ENCODE data around the gene SLC25A31.

Gene SLC25A31

DNA sequence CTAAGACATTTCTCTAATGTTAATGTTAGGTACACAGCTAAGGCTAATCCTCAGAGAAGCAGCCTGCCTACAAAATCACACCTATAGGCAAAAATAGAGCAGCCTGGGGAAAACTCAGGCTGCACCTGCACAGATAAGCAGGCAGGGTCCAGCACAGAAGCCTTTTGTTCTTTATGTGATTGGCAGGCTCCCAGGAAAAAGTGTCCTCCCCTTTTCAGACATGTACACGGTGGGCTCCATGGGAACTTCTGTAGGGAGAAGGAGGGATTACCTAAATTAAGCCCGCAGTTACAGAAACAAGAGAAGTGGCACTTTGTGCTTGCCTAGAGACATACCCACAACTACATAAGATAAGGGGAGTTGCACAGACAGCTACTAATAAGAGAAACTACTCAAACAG is 47.9 kb downstream of the SLC25A31 start:
- DNase-seq, result no peak

DNA sequence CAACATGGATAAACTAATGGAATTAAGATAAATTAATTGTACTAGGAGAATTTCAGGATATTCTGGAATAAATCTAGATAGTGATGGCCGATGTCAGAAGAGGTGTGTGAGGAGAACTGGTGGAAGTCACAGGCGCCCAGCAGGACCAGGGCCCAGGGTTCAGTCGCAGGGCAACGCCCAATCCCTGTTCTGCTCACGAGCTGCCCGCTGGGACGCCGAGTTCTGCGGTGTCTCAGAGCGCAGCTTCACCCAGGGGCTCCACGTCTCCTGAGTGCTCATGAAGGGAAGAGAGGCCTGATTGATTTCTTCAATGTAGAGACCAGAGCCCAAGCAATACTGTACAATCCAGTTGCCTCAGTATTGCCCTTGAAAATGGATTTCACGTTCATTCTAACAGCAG is 50.4 kb downstream of the SLC25A31 start:
- DNase-seq, result no peak

DNA sequence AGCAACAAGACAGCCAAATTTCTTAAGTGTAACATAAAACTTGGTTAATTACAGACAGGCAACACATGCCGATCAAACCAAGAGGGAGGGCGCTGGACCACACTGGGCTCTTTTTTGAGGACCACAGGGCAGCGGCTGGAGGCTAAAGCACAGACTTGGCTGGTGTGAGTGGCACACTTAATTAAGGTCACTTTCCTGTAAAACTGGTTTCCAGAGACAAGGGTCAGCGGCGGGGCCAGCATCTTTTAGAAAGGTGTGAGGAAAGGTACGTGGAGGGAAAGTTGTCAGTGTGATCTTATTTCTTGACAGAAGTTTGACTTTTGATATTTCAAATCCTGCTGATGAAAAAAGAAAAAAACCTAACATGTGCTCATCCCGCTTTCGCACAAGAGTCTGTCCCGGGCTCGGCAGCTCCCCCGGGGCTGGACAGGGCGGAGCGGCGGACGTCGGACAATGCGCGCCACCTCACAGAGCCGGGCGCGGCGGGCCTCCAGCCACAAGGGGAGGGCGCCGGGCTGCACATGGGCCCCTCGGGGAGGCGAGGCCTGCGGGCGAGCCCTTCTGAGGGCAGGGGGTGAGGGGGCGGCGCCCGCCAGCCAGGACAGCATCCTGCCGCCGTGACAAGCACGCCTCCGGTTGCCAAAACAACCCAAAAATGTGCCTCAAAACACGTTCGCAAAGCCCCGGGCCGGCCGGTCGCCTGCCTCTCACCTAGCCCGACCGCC is 51.3 kb downstream of the SLC25A31 start:
- DNase-seq, result no peak

DNA sequence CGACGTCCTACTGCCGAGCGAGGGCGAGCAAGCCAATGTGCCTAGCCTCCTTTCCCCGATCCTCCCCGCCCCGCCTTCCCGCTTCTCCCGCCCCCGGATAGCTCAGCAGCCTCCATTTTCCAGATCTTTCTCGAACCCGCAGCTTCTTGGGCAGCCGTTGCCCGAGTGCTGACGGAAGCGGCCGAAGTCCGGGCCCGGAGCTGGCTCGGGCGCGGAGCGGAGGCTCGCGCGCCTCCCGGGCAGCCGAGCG is 51.8 kb downstream of the SLC25A31 start:
- DNase-seq, result no peak

DNA sequence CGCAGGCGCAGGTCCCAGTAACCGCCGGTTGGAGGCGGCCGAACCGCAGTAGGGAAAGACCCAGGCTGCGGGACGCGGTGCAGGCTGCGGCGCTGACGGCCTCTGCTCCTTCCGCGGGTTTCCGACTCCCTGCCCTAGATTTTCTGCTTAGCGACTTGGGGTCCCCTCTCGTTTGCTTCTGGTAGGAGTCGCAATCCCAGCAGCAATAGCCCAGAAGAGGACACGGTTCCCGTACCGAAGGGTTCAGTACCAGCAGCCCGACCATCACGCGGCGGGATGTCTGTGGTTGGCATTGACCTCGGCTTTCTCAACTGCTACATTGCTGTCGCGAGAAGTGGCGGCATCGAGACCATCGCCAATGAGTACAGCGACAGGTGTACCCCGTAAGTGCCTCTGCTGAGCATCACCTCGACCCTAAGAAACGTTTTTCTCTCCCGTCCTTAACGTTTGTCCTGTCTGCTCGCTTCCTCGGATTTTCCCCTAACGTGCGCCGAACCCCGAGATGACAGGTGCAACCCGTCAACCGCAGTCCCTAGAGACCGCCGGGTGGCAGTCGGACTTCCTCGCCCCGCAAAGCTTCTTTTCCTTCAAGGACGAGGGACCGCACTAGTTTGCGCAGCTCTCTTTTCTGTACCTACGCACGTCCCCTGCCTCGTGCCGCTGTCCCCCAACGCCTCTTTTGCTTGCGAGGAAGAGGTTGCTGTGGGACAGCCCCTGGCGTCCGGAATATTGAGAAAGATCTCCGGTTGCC is 52.2 kb downstream of the SLC25A31 start, which contains the start of gene HSPA4L:
HSPA4L (plus strand) TSS at position 48 of the 751 bp plus-strand sequence; CDS start at position 277, 229 bp downstream.
- DNase-seq, result peak; percentile 43

DNA sequence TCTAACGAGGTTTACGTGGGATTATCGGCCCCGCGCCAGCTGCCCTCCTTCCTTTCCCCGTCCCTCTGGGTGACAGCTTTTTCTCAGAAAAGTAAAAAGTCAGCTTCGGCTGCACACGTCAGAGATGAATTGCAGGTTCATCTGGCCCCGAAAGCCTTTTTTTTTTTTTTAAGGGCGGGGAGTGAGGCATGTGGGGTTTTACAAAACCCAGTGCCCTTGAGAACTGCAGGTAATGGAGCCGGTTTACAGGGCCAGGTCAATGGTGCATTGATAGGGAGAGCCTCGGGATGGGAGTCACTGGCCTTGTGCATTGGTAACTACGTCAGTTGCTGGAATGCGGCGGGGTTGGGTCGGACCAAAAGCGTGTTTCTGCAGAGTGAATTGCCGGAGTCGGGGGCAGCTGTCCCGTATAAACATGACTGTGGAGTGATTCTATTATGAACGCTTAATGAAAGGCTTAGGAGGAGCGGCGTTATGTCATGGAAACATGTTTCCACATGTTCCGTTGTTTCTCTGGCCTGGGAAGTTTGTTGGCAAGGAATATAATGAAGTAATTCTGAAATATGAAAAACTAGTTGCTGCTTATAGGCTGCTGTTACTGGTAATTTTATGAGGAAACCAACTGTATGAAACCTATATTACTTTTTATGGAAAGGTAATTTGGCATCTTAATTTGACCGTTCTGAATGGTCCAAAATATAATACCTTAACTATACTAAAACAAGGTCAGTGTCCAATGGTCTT is 53.0 kb downstream of the SLC25A31 start:
- DNase-seq, result no peak

DNA sequence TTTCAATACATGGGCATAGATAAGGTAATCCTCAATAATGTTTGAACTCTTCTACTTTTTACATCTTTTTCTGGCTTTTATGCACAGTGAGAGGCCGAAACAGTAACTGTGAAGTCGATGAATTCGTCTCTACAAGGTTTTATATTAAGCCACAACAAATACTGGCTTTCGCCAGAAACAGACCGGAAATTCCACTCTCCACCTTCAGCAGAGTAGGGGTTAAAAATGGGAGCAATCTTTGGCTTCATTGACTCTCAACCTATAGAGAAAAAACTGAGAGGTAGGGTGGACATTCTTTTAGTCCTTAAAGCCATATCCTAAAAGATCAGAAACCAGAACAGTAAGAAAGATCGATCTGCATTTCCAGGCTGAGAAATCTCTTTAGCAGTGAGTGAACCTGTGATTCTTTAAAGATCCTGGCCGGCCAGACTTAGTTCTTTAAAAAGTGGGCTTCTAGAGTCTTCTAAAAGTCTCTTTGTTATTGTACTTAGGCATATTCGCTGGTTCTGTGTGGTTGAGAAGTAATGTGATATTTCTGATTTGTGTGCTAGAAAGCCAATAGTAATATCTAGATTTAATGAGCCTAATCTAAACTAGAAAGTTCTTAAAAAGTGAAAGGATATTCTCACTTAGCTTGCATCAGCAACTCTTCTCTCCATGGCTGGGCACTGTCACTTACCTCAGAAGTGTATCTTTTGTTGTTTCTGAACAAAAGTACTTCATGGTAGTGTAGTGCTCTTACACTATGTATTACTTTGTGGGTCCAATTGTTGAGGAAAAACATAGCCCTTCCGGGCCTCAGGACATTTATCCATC is 54.0 kb downstream of the SLC25A31 start:
- DNase-seq, result no peak

DNA sequence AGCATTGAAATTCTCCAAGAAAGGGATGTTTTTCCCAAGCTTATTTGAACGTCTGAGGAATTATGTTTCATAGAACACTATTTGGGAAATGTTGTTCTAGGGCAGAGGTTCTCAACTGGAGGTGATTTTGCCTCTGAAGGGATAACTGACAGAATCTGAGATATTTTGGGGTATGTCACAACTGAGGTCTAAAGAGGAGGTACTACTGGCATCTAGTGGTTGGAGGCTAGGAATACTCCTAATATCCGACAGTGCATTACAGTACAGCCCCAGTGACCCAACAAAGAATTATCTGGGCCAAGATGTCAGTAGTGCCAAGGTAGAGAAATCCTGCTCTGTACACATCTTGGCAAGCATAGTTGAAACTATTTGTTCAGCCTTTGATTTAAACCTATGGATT is 58.3 kb downstream of the SLC25A31 start:
- no peak for DNase-seq

DNA sequence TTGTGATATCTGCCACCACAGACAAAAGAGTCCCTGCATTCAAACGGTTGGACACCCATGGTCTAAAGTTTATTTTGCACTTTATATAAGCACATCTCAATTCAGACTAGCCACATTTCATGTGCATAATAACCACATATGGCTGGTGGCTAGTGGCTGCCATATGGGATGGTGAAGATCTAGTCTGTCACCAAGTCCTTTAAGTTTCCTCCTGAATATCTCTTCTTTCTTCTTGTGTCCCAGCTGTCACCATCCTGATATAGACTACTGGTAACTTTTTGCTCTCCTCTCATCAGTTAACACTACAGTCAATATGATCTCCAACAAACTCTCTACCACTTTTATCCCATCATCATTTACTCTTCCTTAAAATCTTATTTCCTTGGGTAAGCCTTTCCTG is 61.2 kb downstream of the SLC25A31 start:
- no peak for DNase-seq

DNA sequence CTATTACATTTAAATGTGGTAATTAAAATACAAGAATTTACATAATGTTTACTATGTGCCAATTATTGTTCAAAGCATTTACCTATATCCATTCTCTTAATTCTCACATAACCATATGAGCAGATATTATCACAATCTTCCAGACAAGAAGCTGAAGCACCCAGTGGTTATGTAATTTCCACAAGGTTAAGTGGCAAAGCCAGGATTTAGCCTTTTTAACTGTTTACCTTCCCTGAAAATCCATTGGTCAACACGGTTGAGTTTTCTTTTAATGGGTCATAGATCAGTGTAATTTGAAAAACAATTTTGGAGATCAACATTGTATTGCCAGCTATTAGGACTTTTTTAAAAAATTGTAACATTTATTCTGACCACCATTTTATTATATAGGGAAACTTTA is 63.3 kb downstream of the SLC25A31 start:
- no peak for DNase-seq

DNA sequence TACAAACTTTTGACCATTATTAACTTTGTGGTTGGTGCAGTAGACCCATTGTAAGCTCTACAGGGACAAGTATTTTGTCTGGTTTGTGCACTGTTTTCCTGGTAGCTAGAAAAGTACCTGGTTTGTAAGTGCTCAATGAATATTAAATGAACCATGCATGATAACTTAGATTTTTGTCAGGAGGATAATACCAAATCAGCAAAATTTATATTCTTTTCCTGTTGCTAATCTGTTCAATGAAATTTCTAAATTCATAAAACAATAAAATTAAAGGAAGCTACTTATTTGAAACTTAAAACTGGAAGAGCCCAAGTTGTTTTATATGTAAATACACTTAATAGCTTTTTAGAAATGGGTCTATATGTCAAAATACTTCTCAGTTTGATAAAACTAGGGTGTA is 69.5 kb downstream of the SLC25A31 start:
- DNase-seq, result no peak

DNA sequence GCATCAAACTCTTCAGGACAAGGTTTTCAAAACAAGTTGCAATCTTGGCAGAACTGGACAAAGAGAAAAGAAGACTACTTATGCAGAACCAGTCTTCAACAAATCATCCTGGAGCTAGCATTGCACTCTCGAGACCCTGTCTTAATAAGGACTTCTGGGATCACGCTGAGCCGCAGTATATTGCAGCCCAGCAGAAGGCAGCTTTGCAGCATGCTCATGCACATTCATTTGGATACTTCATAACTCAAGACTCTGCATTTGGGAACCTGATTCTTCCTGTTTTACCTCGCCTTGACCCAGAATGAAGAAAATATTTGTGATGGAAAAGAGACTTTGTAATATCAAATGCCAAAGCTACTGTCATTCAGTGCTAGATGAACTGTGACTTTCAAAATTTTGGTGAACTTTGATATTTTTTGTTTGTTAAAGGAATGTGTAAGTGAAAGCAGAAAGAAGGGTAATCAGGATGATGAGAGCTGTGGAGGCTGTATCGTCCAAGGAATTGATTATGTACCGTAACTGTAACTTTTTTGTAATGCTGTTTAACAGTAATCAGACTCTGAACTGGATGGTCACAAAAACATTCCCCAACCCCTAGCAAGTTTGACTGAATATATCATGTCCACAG is 79.1 kb downstream of the SLC25A31 start:
- no peak for DNase-seq

DNA sequence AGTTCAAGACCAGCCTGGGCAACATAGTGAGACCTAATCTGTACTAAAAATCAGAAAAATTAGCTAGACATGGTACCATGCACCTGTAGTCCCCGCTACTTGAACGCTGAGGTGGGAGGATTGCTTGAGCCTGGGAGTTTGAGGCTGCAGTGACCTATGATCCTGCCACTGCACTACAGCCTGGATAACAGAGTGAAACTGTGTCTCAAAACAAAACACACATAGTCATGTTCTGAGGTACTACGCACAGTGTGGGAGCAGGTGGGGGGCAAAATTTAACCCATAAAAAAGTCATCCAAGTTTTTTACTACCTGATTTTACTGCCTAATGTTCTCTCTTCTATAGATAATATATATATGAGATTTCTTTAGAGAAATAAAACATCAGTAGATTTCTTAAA is 80.4 kb downstream of the SLC25A31 start:
- DNase-seq, result no peak

DNA sequence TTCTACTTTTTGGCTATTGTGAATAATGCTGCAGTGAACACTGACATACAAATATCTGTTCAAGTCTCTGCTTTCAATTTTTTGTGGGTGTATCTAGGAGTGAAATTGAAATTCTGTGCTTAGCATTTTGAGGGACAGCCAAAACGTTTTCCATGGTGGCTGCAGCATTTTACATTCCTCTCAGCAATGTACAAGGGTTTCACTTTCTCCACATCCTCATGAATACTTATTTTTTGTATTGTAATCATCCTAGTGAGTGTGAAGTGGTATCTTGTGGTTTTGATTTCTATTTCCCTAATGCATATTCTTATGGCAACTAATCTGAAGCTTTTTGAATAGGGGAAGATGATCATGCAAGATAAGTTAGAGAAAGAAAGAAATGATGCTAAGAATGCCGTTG is 92.2 kb downstream of the SLC25A31 start:
- no peak for DNase-seq

Measured in CD4-positive, alpha-beta T cell treated with Interleukin-21 for 1 hour (primary cell).